HCT116 (cell line): Measurements from ENCODE around the gene ATXN7L1.

Source experiments
- CTCF ChIP-seq, 3 experiments: fragments of 200-600 bp in 1 of 3; sonication (generic) in 1 of 3; IDR thresholded peaks in 2 of 3; conservative IDR thresholded peaks in 1 of 3; 2 replicates each; pipeline ENCODE4 v1.5.1; 2012 to 2017; ENCODE audit warnings: low read depth in 2 of 3, low read length in 2 of 3, antibody characterized with exemption in 1 of 3, borderline replicate concordance in 1 of 3, control low read depth in 1 of 3, mild to moderate bottlenecking in 1 of 3, mixed read lengths in 1 of 3, mixed run types in 1 of 3, moderate library complexity in 1 of 3; ENCODE audit not compliant: insufficient read depth in 1 of 3
- EZH2 ChIP-seq: fragments of 200-600 bp; sonication (generic); IDR thresholded peaks from 2 replicates; pipeline ENCODE4 v1.6.1; 2017; ENCODE audit warnings: antibody characterized with exemption, mixed run types
- EZH2phosphoT487 ChIP-seq: fragments of 200-600 bp; IDR thresholded peaks from 2 replicates; pipeline ENCODE4 v1.6.1; 2018; ENCODE audit warnings: antibody characterized with exemption, borderline replicate concordance
- JUND ChIP-seq: IDR thresholded peaks from 2 replicates; pipeline ENCODE4 v1.6.1; 2012
- MAX ChIP-seq: IDR thresholded peaks from 2 replicates; pipeline ENCODE4 v1.6.1; 2012
- POLR2A ChIP-seq: IDR thresholded peaks from 2 replicates; pipeline ENCODE4 v1.7.0; 2011; ENCODE audit warnings: borderline replicate concordance; ENCODE audit not compliant: insufficient read depth, insufficient read length; ENCODE audit errors: extremely low read depth
- POLR2AphosphoS5 ChIP-seq: IDR thresholded peaks from 2 replicates; pipeline ENCODE4 v1.6.1; 2011; ENCODE audit warnings: mild to moderate bottlenecking, low read depth, low read length, moderate library complexity
- RAD21 ChIP-seq: IDR thresholded peaks from 2 replicates; pipeline ENCODE4 v1.6.1; 2012; ENCODE audit warnings: low read depth, mild to moderate bottlenecking
- REST ChIP-seq: IDR thresholded peaks from 2 replicates; pipeline ENCODE4 v1.6.1; 2012; ENCODE audit warnings: low read depth
- SP1 ChIP-seq: IDR thresholded peaks from 2 replicates; pipeline ENCODE4 v1.6.1; 2012; ENCODE audit warnings: low read depth
- ZNF274 ChIP-seq: fragments of 200-500 bp; sonication (Bioruptor generic); IDR thresholded peaks from 2 replicates; pipeline ENCODE4 v1.6.1; 2014; ENCODE audit warnings: mild to moderate bottlenecking, low read depth, low read length, inconsistent platforms

GRCh38 chr7:105689067-105689819, 187.2 kb downstream of the ATXN7L1 start:
- TF ChIP-seq POLR2AphosphoS5 (no peak), CTCF (IDR thresholded peaks at IDR 0.05 in 2 of 3, conservative IDR thresholded peaks at IDR 0.05 in 1 of 3; ENCODE audit: borderline replicate concordance in 1 of 3, insufficient read depth in 1 of 3, low read depth in 2 of 3, low read length in 2 of 3) (no peak), EZH2 (no peak), SP1 (no peak), MAX (no peak), REST (no peak), POLR2A (no peak), JUND (no peak), RAD21 (no peak), ZNF274 (no peak), EZH2phosphoT487 (no peak)
